AG04449 (cell line): Measurements from ENCODE around the gene RDH14.

ENCODE experiments used
- CTCF ChIA-PET: fragments of 350-600 bp; formaldehyde crosslinking; extraction: SDS; loops from one replicate; lab custom pipeline; 2021; ENCODE audit warnings: antibody characterized with exemption; lab: Yijun Ruan, JAX
- POLR2A ChIA-PET: fragments of 400-600, 350-600 bp; formaldehyde crosslinking; extraction: SDS; loops from one replicate; lab custom pipeline; 2020; ENCODE audit warnings: antibody characterized with exemption, inconsistent platforms; lab: Yijun Ruan, JAX
- DNase-seq: peaks from one replicate; pipeline ENCODE4 v3.0.0-alpha.2; 2010; ENCODE audit warnings: low read depth, low spot score
- H3K4me3 ChIP-seq: 2 replicates; pipeline ENCODE4 v1.5.1; 2011; ENCODE audit warnings: low read depth, mild to moderate bottlenecking, control low read depth, low read length
- CTCF ChIP-seq: IDR thresholded peaks from one replicate; pipeline ENCODE4 v1.5.1; 2011; ENCODE audit warnings: mild to moderate bottlenecking, moderate library complexity, low read length, control low read depth, inconsistent platforms; ENCODE audit not compliant: insufficient read depth; ENCODE audit errors: missing control alignments

RDH14 gene

GRCh38 chr2:18602298-18602697, 41.8 kb upstream of the RDH14 start:
- POLR2A ChIA-PET: no interaction called here
- no peak for TF ChIP-seq CTCF

GRCh38 chr2:18600255-18600613, 39.8 kb upstream of the RDH14 start:
- DNase-seq: no peak
- CTCF ChIA-PET: no interaction called here
- TF ChIP-seq CTCF: no peak
- POLR2A ChIA-PET: no interaction called here
- no peak overlapping the region for H3K4me3 ChIP-seq

More at GRCh38 chr2:18602298-18602697, 41.8 kb upstream of the RDH14 start:
- CTCF ChIA-PET: interaction anchor here (1.4 to 1.6 kb wide), 2 partner anchors 10 to 82 kb away, joined by 4 to 10 read pairs; no protein-coding TSS in a partner anchor
- H3K4me3 ChIP-seq: no peak overlapping the region
- DNase-seq: no peak

- no peak for TF ChIP-seq CTCF
- no peak for DNase-seq
- ChIA-PET CTCF (interaction anchor here (0.8 kb wide), 1 partner anchor 81 kb away, joined by 3 read pairs; no protein-coding TSS in a partner anchor), POLR2A (interaction anchor here (0.7 kb wide), 1 partner anchor 103 kb away, joined by 3 read pairs; no protein-coding TSS in a partner anchor)
- H3K4me3 ChIP-seq: no peak overlapping the region
Measured at GRCh38 chr2:18599509-18600254, 39.2 kb upstream of the RDH14 start.

- CTCF ChIA-PET: interaction anchor here (0.8 kb wide), 1 partner anchor 81 kb away, joined by 3 read pairs; no protein-coding TSS in a partner anchor
- H3K4me3 ChIP-seq: no peak overlapping the region
- POLR2A ChIA-PET: interaction anchor here (0.7 kb wide), 1 partner anchor 103 kb away, joined by 3 read pairs; no protein-coding TSS in a partner anchor
- no peak for TF ChIP-seq CTCF
- no peak for DNase-seq
Measured at GRCh38 chr2:18598848-18599484, 38.5 kb upstream of the RDH14 start.

GRCh38 chr2:18597618-18598017, 37.2 kb upstream of the RDH14 start:
- H3K4me3 ChIP-seq: no peak overlapping the region
- no peak for DNase-seq
- POLR2A ChIA-PET: no interaction called here
- TF ChIP-seq CTCF: no peak
- CTCF ChIA-PET: no interaction called here

GRCh38 chr2:18596993-18597392, 36.5 kb upstream of the RDH14 start:
- no peak for TF ChIP-seq CTCF
- ChIA-PET POLR2A (no interaction called here), CTCF (no interaction called here)
- no peak overlapping the region for H3K4me3 ChIP-seq
- no peak for DNase-seq
